NCI-H2227 (cell line): Measurements from ENCODE around the gene NPB.
A peak's percentile ranks its signal among the peaks of the same experiment; 100 is the strongest.

ENCODE experiments used
- DNase-seq: peaks from one replicate; lab custom pipeline; 2025; ENCODE audit not compliant: unreplicated experiment; lab: John Stamatoyannopoulos, UW

Gene NPB

DNA sequence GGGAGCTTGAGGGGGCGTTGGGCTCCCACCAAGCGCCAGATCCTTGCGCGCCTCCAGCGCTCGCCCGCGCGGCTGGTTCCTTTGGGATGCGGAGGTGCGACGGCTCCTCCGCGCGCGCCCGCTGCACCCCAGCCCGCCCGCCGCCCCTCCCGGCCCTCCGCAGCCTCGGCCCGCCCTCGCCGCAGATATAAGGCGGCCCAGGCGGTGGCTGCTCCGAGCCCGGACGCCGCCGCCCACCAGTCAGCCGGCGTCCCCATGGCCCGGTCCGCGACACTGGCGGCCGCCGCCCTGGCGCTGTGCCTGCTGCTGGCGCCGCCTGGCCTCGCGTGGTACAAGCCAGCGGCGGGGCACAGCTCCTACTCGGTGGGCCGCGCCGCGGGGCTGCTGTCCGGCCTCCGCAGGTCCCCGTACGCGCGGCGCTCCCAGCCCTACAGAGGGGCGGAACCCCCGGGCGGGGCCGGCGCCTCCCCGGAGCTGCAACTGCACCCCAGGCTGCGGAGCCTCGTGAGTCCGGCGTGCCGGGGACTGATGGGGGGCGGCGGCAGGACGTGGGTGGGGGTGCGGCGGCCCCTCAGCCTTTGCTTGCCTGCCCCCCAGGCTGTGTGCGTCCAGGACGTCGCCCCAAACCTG, at the start of gene NPB:
NPB (plus strand) TSS at position 216 of the 630 bp plus-strand sequence; CDS start at position 256, 40 bp downstream.
- peak; percentile 57 for DNase-seq

DNA sequence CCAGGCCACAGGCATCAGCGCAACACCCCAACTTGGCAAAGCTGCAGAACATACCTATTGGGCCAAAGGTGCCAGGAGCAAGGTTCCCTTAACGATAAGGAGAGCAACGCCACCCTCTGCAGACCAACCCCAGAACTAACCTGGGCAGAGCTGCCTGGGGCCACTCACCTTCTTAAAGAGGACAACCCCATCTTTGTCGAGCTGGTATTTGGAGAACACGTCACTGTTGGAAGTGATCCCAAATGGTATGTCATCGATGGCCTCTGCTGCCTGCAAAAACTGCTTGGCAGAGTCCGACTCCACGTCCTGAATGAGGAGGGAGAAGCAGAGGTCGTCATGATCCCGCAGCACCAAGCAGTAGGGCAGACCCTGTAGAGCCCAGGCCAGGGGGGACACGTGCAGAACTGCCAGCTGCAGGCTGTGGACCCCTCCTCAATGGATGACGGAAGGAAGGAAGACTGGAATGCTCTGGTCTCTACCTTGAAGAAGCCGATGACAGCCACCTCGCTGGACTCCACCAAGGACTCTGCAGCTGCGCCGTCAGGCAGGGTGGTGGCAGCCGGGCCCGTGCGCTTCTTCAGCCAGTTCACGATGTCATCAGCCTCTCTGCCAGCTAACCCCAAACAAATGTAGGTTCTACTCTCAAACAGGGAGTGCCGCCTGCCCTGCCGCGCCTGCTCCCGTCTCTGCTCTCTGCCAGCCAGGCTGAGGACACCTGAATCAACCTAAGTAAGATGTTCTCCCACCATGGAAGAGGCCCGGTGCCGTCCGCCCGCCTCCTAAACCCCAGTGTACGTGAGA, 46.9 kb upstream of the NPB start:
- no peak for DNase-seq

DNA sequence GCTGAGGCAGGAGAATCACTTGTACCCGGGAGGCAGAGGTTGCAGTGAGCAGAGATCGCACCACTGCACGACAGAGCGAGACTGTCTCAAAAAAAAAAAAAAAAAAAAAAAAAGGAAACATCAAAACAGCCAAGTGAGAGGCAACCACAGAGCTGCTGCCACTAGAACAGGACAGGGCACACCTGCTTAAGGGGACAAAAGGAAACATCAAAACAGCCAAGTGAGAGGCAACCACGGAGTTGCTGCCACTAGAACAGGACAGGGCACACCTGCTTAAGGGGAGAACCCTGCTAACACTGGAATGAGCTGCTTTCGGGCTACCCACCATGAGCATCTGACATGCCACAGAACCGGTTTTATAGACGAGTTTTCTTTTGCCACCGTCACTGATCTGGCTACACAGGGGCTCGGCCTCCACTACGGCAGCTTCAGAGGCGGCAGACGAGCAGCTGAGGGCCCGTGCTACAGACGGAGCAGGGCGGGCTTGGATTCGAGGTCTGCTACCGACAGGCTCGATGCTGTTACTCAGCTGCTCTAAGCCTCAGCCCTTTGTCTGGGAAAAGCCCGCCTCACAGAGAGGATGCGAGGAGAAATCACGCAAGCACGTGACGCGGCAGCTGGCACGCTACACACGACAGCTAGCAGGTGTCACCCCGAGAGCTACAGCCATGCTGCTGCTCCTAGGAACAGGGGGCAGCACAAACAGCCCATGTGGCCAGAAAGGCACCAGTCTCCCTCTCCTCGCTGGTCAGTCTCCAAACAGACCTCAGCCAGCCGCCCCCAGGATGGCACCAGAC, 43.7 kb upstream of the NPB start:
- DNase-seq = no peak

- DNase-seq = no peak
Observed at GRCh38 chr17:81858967-81859905, 42.8 kb upstream of the NPB start.

GRCh38 chr17:81859906-81860755, 41.9 kb upstream of the NPB start, which contains the start of gene P4HB:
Gene P4HB, minus strand, starts transcription at chr17:81860535. Its CDS starts 64 bp downstream, at chr17:81860471.
- peak; percentile 48 for DNase-seq

GRCh38 chr17:81860756-81861568, 41.1 kb upstream of the NPB start:
- peak; percentile 100 for DNase-seq

- DNase-seq = peak; percentile 60
Observed at GRCh38 chr17:81863123-81863675, 38.8 kb upstream of the NPB start.

GRCh38 chr17:81863833-81864768, 37.9 kb upstream of the NPB start:
- DNase-seq = no peak

- DNase-seq = no peak
Observed at GRCh38 chr17:81865358-81865732, 36.7 kb upstream of the NPB start.

- no peak for DNase-seq
Observed at GRCh38 chr17:81865733-81866439, 36.2 kb upstream of the NPB start.

DNA sequence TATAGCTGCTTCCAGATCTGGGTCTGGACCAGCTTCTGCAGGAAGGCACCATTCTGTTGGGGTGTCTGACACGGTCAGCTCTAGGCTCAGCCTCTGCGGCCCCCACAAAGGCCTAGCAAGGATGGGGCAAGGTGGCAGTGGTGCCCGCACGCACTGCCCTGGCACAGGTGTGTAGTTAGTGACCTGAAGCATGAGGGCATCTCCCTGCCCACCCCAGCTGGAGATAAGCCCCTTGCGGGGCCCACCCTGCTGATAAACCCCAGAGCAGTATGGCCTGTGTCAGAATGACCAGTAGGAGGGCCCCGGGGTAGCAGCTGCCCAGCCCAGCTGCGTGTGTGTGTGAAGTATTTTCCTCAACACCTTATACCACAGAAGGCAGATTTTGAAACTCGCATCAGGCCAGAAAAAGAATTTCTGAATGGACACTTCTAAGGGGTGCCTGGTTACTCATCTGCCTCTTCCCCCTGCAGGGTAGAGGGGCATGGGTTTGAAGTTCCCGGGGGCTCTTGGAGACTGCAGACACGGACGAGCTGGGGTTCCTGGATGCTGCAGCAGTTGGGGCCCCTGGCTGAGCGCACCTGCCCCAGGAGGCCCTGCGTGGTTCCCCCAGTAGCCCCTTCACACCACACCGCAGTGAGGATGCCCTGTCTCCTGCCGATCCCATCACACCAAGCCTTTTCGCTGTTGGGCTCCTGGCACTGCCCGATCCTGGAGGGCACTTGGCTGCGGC, 35.4 kb upstream of the NPB start:
- no peak for DNase-seq

DNA sequence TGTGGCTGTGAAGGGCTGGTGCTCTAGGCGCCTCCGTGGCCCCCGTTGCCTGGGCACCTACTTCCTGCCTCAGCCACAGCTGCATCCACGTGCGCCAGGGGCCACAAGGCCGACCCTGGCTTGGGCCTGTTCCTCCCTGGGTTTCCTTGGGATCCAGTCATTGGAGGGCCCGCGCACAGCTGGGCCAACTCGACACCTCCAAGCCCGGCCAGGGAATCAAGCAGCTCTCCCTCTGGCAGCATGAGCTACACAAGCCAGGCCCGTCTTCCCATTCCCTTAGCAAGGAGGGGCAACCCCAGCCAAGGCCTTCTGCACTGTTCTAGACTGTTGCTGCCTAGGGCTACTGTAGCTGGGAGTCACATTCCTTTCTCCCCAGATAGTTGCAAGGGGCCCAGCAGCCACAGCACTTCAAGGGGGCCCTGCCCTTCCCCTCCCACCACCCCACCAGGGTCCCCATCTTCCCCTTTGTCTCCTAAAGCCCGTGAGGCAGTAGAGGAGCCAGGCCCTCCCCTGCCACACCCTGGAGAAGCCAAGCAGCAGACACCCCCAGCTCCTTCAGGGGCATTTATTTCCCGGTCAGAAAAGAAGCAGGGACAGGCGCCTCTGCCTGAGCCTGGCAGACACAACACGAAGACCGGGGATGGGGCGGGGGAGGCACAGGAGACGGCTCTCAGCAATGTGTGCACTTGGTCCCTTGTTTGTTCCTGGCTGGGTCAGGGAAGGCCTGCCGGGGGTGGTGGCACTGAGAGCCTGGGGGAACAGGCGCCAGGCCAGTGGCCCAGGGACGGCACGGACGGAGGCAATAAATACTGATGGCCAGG, 34.7 kb upstream of the NPB start:
- DNase-seq = peak; percentile 30

GRCh38 chr17:81867991-81868673, 33.9 kb upstream of the NPB start:
- DNase-seq = no peak

GRCh38 chr17:81868674-81869220, 33.3 kb upstream of the NPB start:
- DNase-seq = peak; percentile 44
